Measurements from ENCODE around the gene LLGL1.

DNA sequence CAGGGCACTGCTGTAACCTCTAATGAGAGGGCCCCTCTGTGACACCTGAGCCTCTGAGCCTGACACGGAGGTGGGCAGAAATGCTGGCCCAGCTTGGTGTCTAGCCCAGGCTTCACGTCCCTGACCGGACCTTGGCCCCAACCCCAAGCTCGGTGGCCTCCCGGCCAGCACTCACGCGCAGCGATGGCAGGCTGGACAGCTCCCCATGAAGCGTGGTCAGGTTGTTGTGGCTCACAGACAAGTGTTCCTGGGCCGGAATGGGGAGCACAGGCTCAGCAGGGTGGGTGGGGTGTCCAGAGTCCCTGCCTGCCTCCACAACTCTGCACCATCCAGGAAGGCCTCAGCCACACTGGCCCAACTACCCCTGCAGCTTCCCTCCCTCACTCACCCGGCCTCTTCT, 30.9 kb downstream of the LLGL1 start:
- TF ChIP-seq CTCF (IDR thresholded peaks at IDR 0.05) (no peak), EZH2 (IDR thresholded peaks at IDR 0.05; ENCODE audit: borderline replicate concordance, insufficient read depth, low read depth, low read length, poor library complexity, severe bottlenecking) (no peak)

Data from B cell (primary cell).